Central memory CD8-positive, alpha-beta T cell (primary cell): Measurements from ENCODE around the gene DRICH1.
"Not testable (repeated sequence)": the region's sequence is repeated elsewhere in the genome, so short reads cannot be mapped to it uniquely, and the experiment has no call there.

Source experiments
- ATAC-seq: fragments of 150-1000 bp; cut with Tn5 transposase; replicated peaks from 2 replicates; pipeline ENCODE4 v1.10.0; 2022; ENCODE audit warnings: mild to moderate bottlenecking, moderate FRiP score, moderate number of reproducible peaks; ENCODE audit not compliant: poor library complexity, severe bottlenecking; ENCODE audit errors: extremely low read depth
- DNase-seq, 2 donors: peaks; one replicate each; pipeline ENCODE4 v3.0.0; 2021; ENCODE audit warnings: low spot score in 2 of 2
- H3K27ac Mint-ChIP-seq: one replicate; pipeline ENCODE4 v1.8.0; 2022; ENCODE audit warnings: low read depth, mild to moderate bottlenecking, moderate library complexity, mixed read lengths
- H3K27me3 Mint-ChIP-seq: one replicate; pipeline ENCODE4 v1.8.0; 2022; ENCODE audit warnings: mixed read lengths
- H3K36me3 Mint-ChIP-seq: one replicate; pipeline ENCODE4 v1.8.0; 2022; ENCODE audit warnings: mild to moderate bottlenecking, moderate library complexity, mixed read lengths; ENCODE audit not compliant: insufficient read depth
- H3K4me1 Mint-ChIP-seq: one replicate; pipeline ENCODE4 v1.8.0; 2022; ENCODE audit warnings: mixed read lengths
- H3K4me3 Mint-ChIP-seq: one replicate; pipeline ENCODE4 v1.8.0; 2022; ENCODE audit warnings: mild to moderate bottlenecking, moderate library complexity, mixed read lengths
- H3K9me3 Mint-ChIP-seq: one replicate; pipeline ENCODE4 v1.8.0; 2022; ENCODE audit warnings: mixed read lengths

The DRICH1 gene

GRCh38 chr22:23565915-23566704, 66.0 kb downstream of the DRICH1 start:
- peaks cover 46% of the 10 kb centered on the region for H3K27me3 Mint-ChIP-seq
- H3K27ac Mint-ChIP-seq: no peak overlapping the region
- peak overlapping the region; percentile 76 for H3K4me3 Mint-ChIP-seq
- ATAC-seq: no peak
- peaks cover 1% of the 10 kb centered on the region for H3K36me3 Mint-ChIP-seq
- peaks cover 8% of the 10 kb centered on the region for H3K4me1 Mint-ChIP-seq
- DNase-seq: no peak
- no peaks in the 10 kb centered on the region for H3K9me3 Mint-ChIP-seq

GRCh38 chr22:23565305-23565914, 66.7 kb downstream of the DRICH1 start:
- peaks cover 46% of the 10 kb centered on the region for H3K27me3 Mint-ChIP-seq
- no peak for DNase-seq
- ATAC-seq: no peak
- no peaks in the 10 kb centered on the region for H3K9me3 Mint-ChIP-seq
- peaks cover 8% of the 10 kb centered on the region for H3K4me1 Mint-ChIP-seq
- no peak overlapping the region for H3K27ac Mint-ChIP-seq
- H3K36me3 Mint-ChIP-seq: peaks cover 1% of the 10 kb centered on the region
- peak overlapping the region; percentile 76 for H3K4me3 Mint-ChIP-seq

GRCh38 chr22:23564276-23564675, 67.8 kb downstream of the DRICH1 start:
- Mint-ChIP-seq H3K4me3 (no peak overlapping the region), H3K27ac (no peak overlapping the region), H3K9me3 (no peaks in the 10 kb centered on the region), H3K36me3 (no peaks in the 10 kb centered on the region), H3K4me1 (peaks cover 8% of the 10 kb centered on the region), H3K27me3 (peaks cover 46% of the 10 kb centered on the region)
- DNase-seq (no peak), ATAC-seq (no peak)

- Mint-ChIP-seq H3K36me3 (no peaks in the 10 kb centered on the region), H3K27me3 (peaks cover 46% of the 10 kb centered on the region), H3K4me3 (no peak overlapping the region), H3K4me1 (peaks cover 8% of the 10 kb centered on the region), H3K9me3 (no peaks in the 10 kb centered on the region), H3K27ac (no peak overlapping the region)
- ATAC-seq: no peak
- no peak for DNase-seq
Observed at GRCh38 chr22:23563111-23563510, 69.0 kb downstream of the DRICH1 start.

GRCh38 chr22:23562186-23562585, 69.9 kb downstream of the DRICH1 start:
- ATAC-seq (no peak), DNase-seq (no peak)
- Mint-ChIP-seq H3K27ac (no peak overlapping the region), H3K27me3 (peaks cover 38% of the 10 kb centered on the region), H3K36me3 (no peaks in the 10 kb centered on the region), H3K4me1 (peaks cover 8% of the 10 kb centered on the region), H3K9me3 (no peaks in the 10 kb centered on the region), H3K4me3 (no peak overlapping the region)

GRCh38 chr22:23561025-23561510, 71.1 kb downstream of the DRICH1 start:
- not testable (repeated sequence) for ATAC-seq, DNase-seq, H3K4me3 Mint-ChIP-seq, H3K4me1 Mint-ChIP-seq, H3K27ac Mint-ChIP-seq, H3K9me3 Mint-ChIP-seq, H3K36me3 Mint-ChIP-seq
- peaks cover 40% of the 10 kb centered on the region for H3K27me3 Mint-ChIP-seq

- not testable (repeated sequence) for H3K4me1 Mint-ChIP-seq, DNase-seq, H3K9me3 Mint-ChIP-seq, H3K4me3 Mint-ChIP-seq, H3K36me3 Mint-ChIP-seq, ATAC-seq, H3K27ac Mint-ChIP-seq
- peaks cover 31% of the 10 kb centered on the region for H3K27me3 Mint-ChIP-seq
Observed at GRCh38 chr22:23560215-23560614, 71.9 kb downstream of the DRICH1 start.
